HepG2 (cell line): ENCODE measurements around the gene PTPN14. TPM values are rescaled to one million over a fixed set of nuclear protein-coding genes. Genes with fewer than 3 reads are reported as not detected.

Source experiments
- ATAC-seq: fragments of 200-7000 bp; cut with Tn5 transposase; 3 replicates; pipeline ENCODE4 v1.9.1; 2020; ENCODE audit warnings: mild to moderate bottlenecking, moderate library complexity
- BruUV-seq: library from RNA; stranded (reverse); fragments of 400-500 nt; replicated peaks from 2 replicates; lab custom pipeline; 2021; lab: Mats Ljungman, UMichigan
- CTCF ChIA-PET: fragments of 300-600 bp; formaldehyde crosslinking; extraction: SDS; loops from one replicate; lab custom pipeline; 2021; ENCODE audit warnings: low total read pairs, inconsistent platforms, low intra/inter-chr PET ratio; lab: Yijun Ruan, JAX
- POLR2A ChIA-PET: fragments of 350-600 bp; sonication (Branson Sonifier 250); formaldehyde crosslinking; loops from one replicate; lab custom pipeline; 2020; ENCODE audit warnings: antibody characterized with exemption, inconsistent platforms; lab: Yijun Ruan, JAX
- DNase-seq: peaks from one replicate; pipeline ENCODE4 v3.0.0-alpha.2; 2015; ENCODE audit warnings: low spot score
- FAIRE-seq: peaks from 3 replicates; lab custom pipeline; 2011; peaks lifted over from hg19 to GRCh38; lab: Jason Lieb, UNC
- H2AFZ ChIP-seq: one replicate; pipeline ENCODE4 v1.6.1; 2011; ENCODE audit warnings: low read length, inconsistent platforms
- H3K27ac ChIP-seq: fragments of 300-600 bp; 3 replicates; pipeline ENCODE4 v1.8.0; 2011; ENCODE audit warnings: mixed run types, mild to moderate bottlenecking, mixed read lengths, low read length, inconsistent platforms; ENCODE audit not compliant: insufficient read depth; ENCODE audit errors: extremely low read length
- H3K27me3 ChIP-seq, 2 experiments: fragments of 200-600 bp in 1 of 2; 2 replicates in 1 of 2; 3 replicates in 1 of 2; pipeline versions ENCODE4 v1.6.0 to v1.8.0; 2011; ENCODE audit warnings: low read length in 2 of 2, mild to moderate bottlenecking in 2 of 2, moderate library complexity in 2 of 2, inconsistent platforms in 1 of 2; ENCODE audit not compliant: insufficient read depth in 2 of 2, control insufficient read depth in 1 of 2
- H3K36me3 ChIP-seq, 2 experiments: fragments of 200-600 bp in 1 of 2; replicated peaks in 1 of 2; 2 replicates in 1 of 2; 3 replicates in 1 of 2; pipeline versions ENCODE4 v1.5.1 to v1.8.0; 2011; ENCODE audit warnings: low read length in 2 of 2, inconsistent platforms in 1 of 2; ENCODE audit not compliant: insufficient read depth in 2 of 2, control insufficient read depth in 1 of 2
- H3K4me1 ChIP-seq: 2 replicates; pipeline ENCODE4 v1.5.1; 2012; ENCODE audit warnings: low read length, inconsistent platforms; ENCODE audit not compliant: insufficient read depth
- H3K4me2 ChIP-seq: 2 replicates; pipeline ENCODE4 v1.6.0; 2011; ENCODE audit warnings: low read depth, low read length, inconsistent platforms
- H3K4me3 ChIP-seq, 3 experiments: fragments of 200-600 bp in 1 of 3; sonication (generic), shearing (Covaris generic) in 1 of 3; replicated peaks in 1 of 3; 2 replicates each; pipeline ENCODE4 v1.5.1; 2011 to 2016; ENCODE audit warnings: low read length in 3 of 3, inconsistent platforms in 2 of 3, low read depth in 2 of 3, mild to moderate bottlenecking in 2 of 3, control low read depth in 1 of 3, mixed read lengths in 1 of 3; ENCODE audit not compliant: insufficient read depth in 1 of 3
- H3K79me2 ChIP-seq: one replicate; pipeline ENCODE4 v1.6.1; 2011; ENCODE audit warnings: low read length, inconsistent platforms; ENCODE audit not compliant: insufficient read depth
- H3K9ac ChIP-seq: 2 replicates; pipeline ENCODE4 v1.6.0; 2011; ENCODE audit warnings: mild to moderate bottlenecking, low read depth, low read length, inconsistent platforms; ENCODE audit not compliant: insufficient read depth
- H3K9me3 ChIP-seq: 2 replicates; pipeline ENCODE4 v1.5.1; 2012; ENCODE audit warnings: mild to moderate bottlenecking, low read length
- H4K20me1 ChIP-seq: 2 replicates; pipeline ENCODE4 v1.6.0; 2011; ENCODE audit warnings: inconsistent platforms, mild to moderate bottlenecking, low read length, moderate library complexity; ENCODE audit not compliant: insufficient read depth
- ATF4 ChIP-seq, 2 experiments: fragments of 450-650 bp in 1 of 2; sonication (generic) in 1 of 2; formaldehyde crosslinking; IDR thresholded peaks; 2 replicates each; pipeline versions ENCODE4 v1.5.0 to v1.8.0; 2020 to 2022; ENCODE audit warnings: mild to moderate bottlenecking in 1 of 2, missing genetic modification reagents in 1 of 2
- CEBPG ChIP-seq: IDR thresholded peaks from 2 replicates; pipeline ENCODE4 v1.6.1; 2016
- GATAD2A ChIP-seq: IDR thresholded peaks from 2 replicates; pipeline ENCODE4 v1.6.1; 2016
- WIZ ChIP-seq: sonication (generic); formaldehyde crosslinking; IDR thresholded peaks from 2 replicates; pipeline ENCODE4 v1.5.1; 2020; ENCODE audit warnings: mild to moderate bottlenecking, missing genetic modification reagents
- ZNF263 ChIP-seq: sonication (generic); formaldehyde crosslinking; IDR thresholded peaks from 2 replicates; pipeline ENCODE4 v1.4.0; 2020; ENCODE audit warnings: missing genetic modification reagents
- WGBS: methylation state at CpG from one replicate; pipeline ENCODE4 v1.1.6; 2017; ENCODE audit warnings: low lambda C conversion rate; 5-methylcytosine and 5-hydroxymethylcytosine counted together
- in situ Hi-C: cut with HindIII; loops from 2 replicates; pipeline ENCODE4 v1.10.0; 2017; ENCODE audit warnings: low pct_unique_long_range_greater_than_20kb; ENCODE audit not compliant: extremely low pct_ligation_motif_present
- intact Hi-C: fragments of 100-400 bp; cut with micrococcal nuclease; formaldehyde crosslinking; loops from one replicate; pipeline ENCODE4 v1.10.0; 2022; ENCODE audit not compliant: unreplicated experiment
- polyA plus RNA-seq, 8 experiments: library from polyadenylated mRNA; depleted of rRNA in 3 of 8; stranded (reverse) in 7 of 8; unstranded in 1 of 8; fragments of >200 nt; fragmentation: Illumina TruSeq in 4 of 8; extraction: Trizol in 4 of 8; gene quantifications; 2 replicates each; pipeline versions ENCODE4 v1.2.1 to v1.2.3, GENCODE V29; 2011 to 2016; ENCODE audit warnings: low read depth in 4 of 8, missing spikeins in 1 of 8, mixed read lengths in 1 of 8; ENCODE audit not compliant: insufficient read depth in 1 of 8
- total RNA-seq, 5 experiments: library from RNA; depleted of rRNA; stranded (reverse); fragments of >200 nt; fragmentation: Illumina TruSeq; extraction: Trizol; gene quantifications; 2 replicates each; pipeline ENCODE4 v1.2.3, GENCODE V29; 2016; ENCODE audit warnings: low read depth in 1 of 5

Gene PTPN14
- total and polyA plus RNA-seq, 2 of the 13 experiments (the other 11 are each of a cell fraction or from before 2014, with no cell fraction given) = 3.9 to 4.7 TPM

DNA sequence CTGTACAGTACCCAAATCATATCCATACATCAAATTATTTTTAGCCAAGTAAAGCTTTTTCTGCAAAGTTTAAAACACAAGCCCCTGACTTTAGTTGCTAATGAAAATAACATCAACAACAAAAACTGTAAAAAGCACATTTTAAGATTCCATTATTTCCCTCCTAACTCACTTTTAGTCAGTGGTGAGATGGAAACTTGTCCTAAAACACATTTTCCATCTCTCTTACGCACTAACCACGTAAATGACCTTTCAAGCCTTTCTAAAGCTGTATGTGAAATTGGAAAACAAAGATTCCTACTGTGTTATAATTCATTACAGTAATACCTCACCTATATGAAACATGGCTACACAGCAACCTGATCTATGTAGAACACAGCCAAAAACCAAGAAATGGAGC, 77.5 kb downstream of the PTPN14 start:
- H3K4me1 ChIP-seq = peaks cover 21% of the 10 kb centered on the region
- ChIA-PET POLR2A (interaction anchor here (0.8 to 1.2 kb wide), 3 partner anchors 14 to 78 kb away, joined by 3 to 5 read pairs (median 4); partner anchors contain the start of gene PTPN14), CTCF (no interaction called here)
- FAIRE-seq (no peak), DNase-seq (no peak), ATAC-seq (no peak)
- H3K4me3 ChIP-seq = no peak overlapping the region
- H3K79me2 ChIP-seq = peaks cover 1% of the 10 kb centered on the region
- BruUV-seq = no TSS peak
- intact Hi-C loops = no loop called here
- in situ Hi-C loops = no loop called here
- H3K4me2 ChIP-seq = no peak overlapping the region
- 99% methylated on average over 2 of the region's 2 CpGs for WGBS
- H2AFZ ChIP-seq = no peak overlapping the region
- no peaks in the 10 kb centered on the region for H3K36me3 ChIP-seq
- no peaks in the 10 kb centered on the region for H3K9me3 ChIP-seq
- H3K9ac ChIP-seq = no peak overlapping the region
- TF ChIP-seq ZNF263 (CRISPR knock-in tag) = no peak
- TF ChIP-seq, all 625 proteins: peak for 0
- no peaks in the 10 kb centered on the region for H4K20me1 ChIP-seq
- no peaks in the 10 kb centered on the region for H3K27me3 ChIP-seq
- H3K27ac ChIP-seq = no peak overlapping the region

- H3K4me3 ChIP-seq = no peak overlapping the region
- no TSS peak for BruUV-seq
- no peak overlapping the region for H2AFZ ChIP-seq
- no peaks in the 10 kb centered on the region for H3K27me3 ChIP-seq
- peaks cover 21% of the 10 kb centered on the region for H3K4me1 ChIP-seq
- peak; percentile 38; the same call in 1 of the 3 replicates for ATAC-seq
- no peaks in the 10 kb centered on the region for H3K9me3 ChIP-seq
- no peak overlapping the region for H3K4me2 ChIP-seq
- peak; percentile 15 for DNase-seq
- ChIA-PET POLR2A (interaction anchor here (0.8 to 1.2 kb wide), 3 partner anchors 13 to 78 kb away, joined by 3 to 5 read pairs (median 4); partner anchors contain the start of gene PTPN14), CTCF (no interaction called here)
- no peak overlapping the region for H3K27ac ChIP-seq
- 93% methylated on average over 1 of the region's 1 CpG for WGBS
- peaks cover 1% of the 10 kb centered on the region for H3K79me2 ChIP-seq
- H3K36me3 ChIP-seq = no peaks in the 10 kb centered on the region
- no peak for FAIRE-seq
- no peaks in the 10 kb centered on the region for H4K20me1 ChIP-seq
- TF ChIP-seq WIZ (CRISPR knock-in tag) = no peak
- peak; percentile 49 for TF ChIP-seq CEBPG
- 0 out of 2 replicates have a peak, but pooled peaks have one; percentile 34 for TF ChIP-seq GATAD2A (CRISPR knock-in tag)
- TF ChIP-seq ATF4 (CRISPR knock-in tag; IDR thresholded peaks at IDR 0.05) = peak in 1 of 2 experiments; percentile 85; a peak in 2 of 4 replicates
- in situ Hi-C loops (no loop called here), intact Hi-C loops (no loop called here)
- H3K9ac ChIP-seq = no peak overlapping the region
Measured at GRCh38 chr1:214473387-214473786, 78.0 kb downstream of the PTPN14 start.
